Endothelial cell (in vitro differentiated cells): ENCODE results near the gene PTPRN2. TPM values are rescaled to one million over a fixed set of nuclear protein-coding genes. Genes with fewer than 3 reads are reported as not detected.

ENCODE experiments used
- DNase-seq: peaks from one replicate; pipeline ENCODE4 v3.0.0; 2021; ENCODE audit warnings: low spot score
- H3K27ac Mint-ChIP-seq: one replicate; pipeline ENCODE4 v1.8.0; 2021; ENCODE audit warnings: mixed read lengths, inconsistent platforms; ENCODE audit not compliant: unreplicated experiment
- H3K27me3 Mint-ChIP-seq: one replicate; pipeline ENCODE4 v1.8.0; 2021; ENCODE audit warnings: mild to moderate bottlenecking, moderate library complexity, mixed read lengths, inconsistent platforms; ENCODE audit not compliant: unreplicated experiment
- H3K36me3 Mint-ChIP-seq: one replicate; pipeline ENCODE4 v1.8.0; 2021; ENCODE audit warnings: mild to moderate bottlenecking, low read depth, mixed read lengths, inconsistent platforms; ENCODE audit not compliant: unreplicated experiment
- H3K4me1 Mint-ChIP-seq: one replicate; pipeline ENCODE4 v1.8.0; 2021; ENCODE audit warnings: mild to moderate bottlenecking, mixed read lengths, inconsistent platforms; ENCODE audit not compliant: unreplicated experiment
- H3K4me3 Mint-ChIP-seq: one replicate; pipeline ENCODE4 v1.8.0; 2021; ENCODE audit warnings: mild to moderate bottlenecking, mixed read lengths, inconsistent platforms; ENCODE audit not compliant: unreplicated experiment
- H3K9me3 Mint-ChIP-seq: one replicate; pipeline ENCODE4 v1.8.0; 2021; ENCODE audit warnings: mixed read lengths, inconsistent platforms; ENCODE audit not compliant: unreplicated experiment
- CTCF ChIP-seq: fragments of 200-600 bp; sonication (generic); IDR thresholded peaks from one replicate; pipeline ENCODE4 v1.5.0; 2021; ENCODE audit warnings: antibody characterized with exemption; ENCODE audit not compliant: unreplicated experiment
- total RNA-seq: library from RNA; stranded (reverse); fragmentation: NEBNext Ultra II Directional; extraction: Animal tissue kit (Norgen Biotek cat#: 25700); gene quantifications from one replicate; pipeline ENCODE4 v1.2.1, GENCODE V29; 2021; ENCODE audit not compliant: unreplicated experiment

The PTPRN2 gene
- total RNA-seq, 1 donor from 2014 or later = 0.18 TPM

GRCh38 chr7:158076215-158076614 is 511.4 kb downstream of the PTPRN2 start:
- DNase-seq = no peak
- no peak overlapping the region for H3K27ac Mint-ChIP-seq
- peaks cover 37% of the 10 kb centered on the region for H3K9me3 Mint-ChIP-seq
- H3K36me3 Mint-ChIP-seq = peaks cover 14% of the 10 kb centered on the region
- H3K4me1 Mint-ChIP-seq = no peaks in the 10 kb centered on the region
- H3K4me3 Mint-ChIP-seq = no peak overlapping the region
- peaks cover 9% of the 10 kb centered on the region for H3K27me3 Mint-ChIP-seq
- TF ChIP-seq CTCF = no peak

GRCh38 chr7:158075633-158076001 is 512.0 kb downstream of the PTPRN2 start:
- Mint-ChIP-seq H3K9me3 (peaks cover 38% of the 10 kb centered on the region), H3K27ac (no peak overlapping the region), H3K4me1 (no peaks in the 10 kb centered on the region), H3K27me3 (peaks cover 11% of the 10 kb centered on the region), H3K4me3 (no peak overlapping the region), H3K36me3 (peaks cover 16% of the 10 kb centered on the region)
- no peak for DNase-seq
- no peak for TF ChIP-seq CTCF

GRCh38 chr7:158074896-158075632 is 512.6 kb downstream of the PTPRN2 start:
- no peak for DNase-seq
- no peaks in the 10 kb centered on the region for H3K4me1 Mint-ChIP-seq
- peaks cover 19% of the 10 kb centered on the region for H3K36me3 Mint-ChIP-seq
- peaks cover 14% of the 10 kb centered on the region for H3K27me3 Mint-ChIP-seq
- no peak for TF ChIP-seq CTCF
- H3K9me3 Mint-ChIP-seq = peaks cover 40% of the 10 kb centered on the region
- H3K4me3 Mint-ChIP-seq = no peak overlapping the region
- no peak overlapping the region for H3K27ac Mint-ChIP-seq

GRCh38 chr7:158073845-158074840 is 513.5 kb downstream of the PTPRN2 start:
- Mint-ChIP-seq H3K27ac (no peak overlapping the region), H3K4me1 (no peaks in the 10 kb centered on the region), H3K9me3 (peaks cover 49% of the 10 kb centered on the region), H3K27me3 (peaks cover 18% of the 10 kb centered on the region), H3K4me3 (no peak overlapping the region), H3K36me3 (peaks cover 26% of the 10 kb centered on the region)
- TF ChIP-seq CTCF = no peak
- DNase-seq = no peak
